Cardiac muscle cell (in vitro differentiated cells and primary cell): ENCODE results near the gene SLC16A2. TPM values are rescaled to one million over a fixed set of nuclear protein-coding genes. Genes with fewer than 3 reads are reported as not detected.

ENCODE experiments used
- DNase-seq, 2 donors: peaks; one replicate each; pipeline versions ENCODE4 v3.0.0 to v3.0.0-alpha.2; 2010 to 2017; ENCODE audit warnings: low read depth in 1 of 2, low spot score in 1 of 2
- H3K27ac ChIP-seq: fragments of 200-600 bp; sonication (generic); 2 replicates; pipeline ENCODE4 v1.5.1; 2016
- H3K27me3 ChIP-seq: fragments of 200-600 bp; sonication (generic); 2 replicates; pipeline ENCODE4 v1.6.0; 2016; ENCODE audit warnings: control low read depth
- H3K36me3 ChIP-seq: fragments of 200-600 bp; sonication (generic); 2 replicates; pipeline ENCODE4 v1.5.1; 2016; ENCODE audit warnings: control low read depth
- H3K4me1 ChIP-seq: fragments of 200-600 bp; sonication (generic); 2 replicates; pipeline ENCODE4 v1.8.1; 2017; ENCODE audit warnings: low read depth, mild to moderate bottlenecking, mixed run types
- H3K4me3 ChIP-seq: fragments of 200-600 bp; sonication (generic); 2 replicates; pipeline ENCODE4 v1.5.1; 2016; ENCODE audit warnings: mild to moderate bottlenecking
- H3K9me3 ChIP-seq: fragments of 200-600 bp; sonication (generic); 2 replicates; pipeline ENCODE4 v1.5.1; 2017; ENCODE audit warnings: low read depth, mild to moderate bottlenecking, control low read depth
- CTCF ChIP-seq: IDR thresholded peaks from 2 replicates; pipeline ENCODE4 v1.5.1; 2012; ENCODE audit warnings: low read depth, mild to moderate bottlenecking, low read length
- polyA plus RNA-seq: library from polyadenylated mRNA; unstranded; fragments of >200 nt; fragmentation: Nextera tagmentation; extraction: Ambion mirVana; gene quantifications from 2 replicates; pipeline ENCODE4 v1.2.1, GENCODE V29; 2016
- total RNA-seq: library from RNA; depleted of rRNA; stranded (reverse); fragments of >200 nt; gene quantifications from 2 replicates; pipeline ENCODE4 v1.2.3, GENCODE V29; 2016

SLC16A2 gene
- total and polyA plus RNA-seq, 2 experiments from 2014 or later: 8.7 to 14.5 TPM

DNA sequence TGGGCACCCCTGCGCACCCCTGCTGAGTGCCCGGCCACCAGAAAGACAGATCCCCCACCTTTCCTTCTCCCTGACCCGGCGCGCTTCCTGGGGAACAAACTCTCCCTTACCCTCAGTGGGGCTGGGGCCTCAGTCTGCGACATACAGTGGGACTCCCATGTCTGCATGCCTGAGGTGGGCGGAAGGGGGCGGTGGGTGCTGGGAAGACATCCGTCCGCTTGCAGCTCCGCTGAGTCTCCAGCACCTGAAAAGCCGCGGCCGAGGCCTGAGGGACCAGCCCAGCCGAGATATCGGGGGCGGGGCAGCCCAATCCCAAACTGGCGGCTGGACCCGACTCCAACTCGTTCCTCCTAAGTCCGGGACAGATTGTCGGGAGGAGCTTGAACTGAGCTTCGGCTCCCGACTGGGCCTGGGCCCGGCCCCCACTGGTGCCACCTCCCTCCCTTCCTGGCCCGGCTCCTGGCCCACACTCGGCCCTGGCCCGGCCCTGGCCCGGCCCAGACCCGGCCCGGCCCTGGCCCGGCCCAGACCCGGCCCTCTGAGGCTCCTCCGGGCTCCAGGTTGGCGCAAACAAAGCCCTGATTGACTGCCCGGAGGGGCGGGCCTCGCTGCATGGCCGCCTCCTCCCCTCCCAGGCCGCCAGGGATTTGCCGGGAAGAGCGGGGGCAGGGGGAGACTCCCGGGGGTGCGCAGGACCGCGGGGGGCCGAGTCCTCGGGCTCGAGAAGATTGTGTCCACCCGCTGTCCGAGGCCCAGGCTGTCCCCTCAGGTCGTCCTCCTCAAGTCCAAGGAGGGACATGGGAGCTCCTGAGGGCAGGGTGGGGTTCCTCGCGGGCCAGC is 877 bp upstream of the SLC16A2 start:
- H3K36me3 ChIP-seq: no peaks in the 10 kb centered on the region
- H3K27me3 ChIP-seq: no peaks in the 10 kb centered on the region
- peak overlapping the region; percentile 17 for H3K27ac ChIP-seq
- TF ChIP-seq CTCF: no peak
- peak overlapping the region; percentile 40 for H3K4me3 ChIP-seq
- H3K4me1 ChIP-seq: no peaks in the 10 kb centered on the region
- DNase-seq: peak; percentile 60 to 76
- H3K9me3 ChIP-seq: no peaks in the 10 kb centered on the region

- H3K4me3 ChIP-seq: peak overlapping the region; percentile 40
- H3K36me3 ChIP-seq: no peaks in the 10 kb centered on the region
- no peak for TF ChIP-seq CTCF
- H3K27ac ChIP-seq: no peak overlapping the region
- no peak for DNase-seq
- no peaks in the 10 kb centered on the region for H3K27me3 ChIP-seq
- no peaks in the 10 kb centered on the region for H3K9me3 ChIP-seq
- no peaks in the 10 kb centered on the region for H3K4me1 ChIP-seq
These were observed 553 bp downstream of the SLC16A2 start for GRCh38 chrX:74421740-74422352.

- peak; percentile 15 for TF ChIP-seq CTCF
- Histone ChIP-seq H3K36me3 (no peaks in the 10 kb centered on the region), H3K27ac (peak overlapping the region; percentile 68), H3K4me3 (peak overlapping the region; percentile 40), H3K9me3 (no peaks in the 10 kb centered on the region), H3K4me1 (no peaks in the 10 kb centered on the region), H3K27me3 (no peaks in the 10 kb centered on the region)
- peak; percentile 63 to 78 for DNase-seq
These were observed 1.4 kb downstream of the SLC16A2 start for GRCh38 chrX:74422576-74423288.

DNA sequence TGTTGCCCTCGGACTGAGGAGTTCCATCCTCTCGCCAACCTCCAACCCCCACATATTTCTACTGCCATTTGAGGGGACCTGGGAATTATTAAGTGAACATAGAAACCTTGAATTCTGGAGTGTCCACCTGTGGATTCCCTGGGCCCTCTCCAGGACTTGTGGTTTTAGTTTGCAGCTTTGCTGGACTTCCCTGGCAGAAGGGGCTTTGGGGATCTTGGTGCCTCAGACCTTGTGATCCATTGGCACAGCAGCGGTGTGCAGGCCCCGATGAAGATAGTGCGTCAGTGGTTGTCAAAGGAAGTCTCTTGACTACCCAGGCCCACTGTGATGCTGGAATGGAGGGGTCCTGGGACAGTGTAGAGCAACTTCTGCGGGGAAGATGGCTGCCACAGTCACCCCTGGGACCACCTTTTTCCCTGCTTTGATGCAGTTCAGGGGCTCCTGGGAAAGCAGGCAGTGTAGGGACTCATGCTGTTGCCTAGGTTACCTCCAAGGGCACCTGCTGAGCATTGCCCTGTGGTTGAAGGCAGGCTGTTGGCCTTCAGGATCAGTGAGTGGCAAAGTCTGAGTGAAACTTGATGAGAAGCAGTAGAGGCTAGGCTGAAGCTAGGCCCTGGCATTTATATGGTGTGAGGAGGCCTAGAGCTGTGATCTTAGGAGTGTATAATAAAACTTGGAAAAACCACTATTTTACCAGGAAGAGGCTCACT is 2.2 kb downstream of the SLC16A2 start:
- Histone ChIP-seq H3K27me3 (no peaks in the 10 kb centered on the region), H3K9me3 (no peaks in the 10 kb centered on the region), H3K4me1 (no peaks in the 10 kb centered on the region), H3K4me3 (no peak overlapping the region), H3K27ac (no peak overlapping the region), H3K36me3 (no peaks in the 10 kb centered on the region)
- peak in 1 of 2 donors; percentile 6 for DNase-seq
- TF ChIP-seq CTCF: no peak

- Histone ChIP-seq H3K4me3 (no peak overlapping the region), H3K36me3 (no peaks in the 10 kb centered on the region), H3K9me3 (peaks cover 2% of the 10 kb centered on the region), H3K4me1 (no peaks in the 10 kb centered on the region), H3K27ac (no peak overlapping the region), H3K27me3 (no peaks in the 10 kb centered on the region)
- TF ChIP-seq CTCF: no peak
- no peak for DNase-seq
These were observed 4.8 kb downstream of the SLC16A2 start for GRCh38 chrX:74426071-74426470.
